OCI-LY1 (cell line): ENCODE results near the gene IRX6.

Experiments
- H2AFZ ChIP-seq: fragments of 200-600 bp; sonication (generic), shearing (Covaris generic); 2 replicates; pipeline ENCODE4 v1.6.0; 2014; ENCODE audit warnings: antibody characterized with exemption, mild to moderate bottlenecking, low read length
- H3F3A ChIP-seq: fragments of 200-600 bp; sonication (generic), shearing (Covaris generic); 2 replicates; pipeline ENCODE4 v1.6.0; 2014; ENCODE audit warnings: mild to moderate bottlenecking, antibody characterized with exemption, low read length, moderate library complexity; ENCODE audit not compliant: insufficient read depth
- H3K27ac ChIP-seq: fragments of 200-600 bp; sonication (generic); 2 replicates; pipeline ENCODE4 v1.5.1; 2014; ENCODE audit warnings: low read length, mixed run types, mild to moderate bottlenecking, low read depth; ENCODE audit not compliant: poor library complexity, severe bottlenecking
- H3K27me3 ChIP-seq: fragments of 200-600 bp; sonication (generic); 2 replicates; pipeline ENCODE4 v1.6.0; 2014; ENCODE audit warnings: antibody characterized with exemption, mild to moderate bottlenecking, low read length, moderate library complexity; ENCODE audit not compliant: insufficient read depth
- H3K36me3 ChIP-seq: fragments of 200-600 bp; sonication (generic); 2 replicates; pipeline ENCODE4 v1.6.1; 2014; ENCODE audit warnings: mild to moderate bottlenecking, antibody characterized with exemption, low read length, moderate library complexity, mixed read lengths; ENCODE audit not compliant: insufficient read depth
- H3K4me1 ChIP-seq: fragments of 200-600 bp; sonication (generic); 2 replicates; pipeline ENCODE4 v1.5.1; 2014; ENCODE audit warnings: mild to moderate bottlenecking, low read length, moderate library complexity; ENCODE audit not compliant: insufficient read depth, severe bottlenecking
- H3K4me2 ChIP-seq: fragments of 200-600 bp; sonication (generic), shearing (Covaris generic); 2 replicates; pipeline ENCODE4 v1.6.1; 2014; ENCODE audit warnings: low read length
- H3K4me3 ChIP-seq: fragments of 200-600 bp; sonication (generic); 2 replicates; pipeline ENCODE4 v1.5.1; 2014; ENCODE audit warnings: low read length, low read depth, mild to moderate bottlenecking, mixed read lengths; ENCODE audit not compliant: poor library complexity, severe bottlenecking
- H3K79me2 ChIP-seq: fragments of 200-600 bp; shearing (Covaris generic); 2 replicates; pipeline ENCODE4 v1.6.1; 2016; ENCODE audit warnings: mixed run types, low read length, mixed read lengths; ENCODE audit not compliant: insufficient read depth
- H3K9ac ChIP-seq: fragments of 200-600 bp; sonication (generic), shearing (Covaris generic); 2 replicates; pipeline ENCODE4 v1.6.1; 2014; ENCODE audit warnings: mild to moderate bottlenecking, low read length, mixed read lengths
- H3K9me2 ChIP-seq: fragments of 200-600 bp; sonication (generic), shearing (Covaris generic); 2 replicates; pipeline ENCODE4 v1.6.1; 2014; ENCODE audit warnings: low read depth, mild to moderate bottlenecking, low read length, mixed read lengths
- H3K9me3 ChIP-seq: fragments of 200-600 bp; shearing (Covaris generic); 2 replicates; pipeline ENCODE4 v1.6.1; 2014; ENCODE audit warnings: low read length, mixed read lengths
- H4K20me1 ChIP-seq: fragments of 200-600 bp; sonication (generic), shearing (Covaris generic); 2 replicates; pipeline ENCODE4 v1.6.0; 2016; ENCODE audit warnings: mild to moderate bottlenecking, low read length; ENCODE audit not compliant: insufficient read depth
- EZH2 ChIP-seq: fragments of 200-600 bp; sonication (generic), shearing (Covaris generic); IDR thresholded peaks from 2 replicates; pipeline ENCODE4 v1.8.0; 2017; ENCODE audit warnings: borderline replicate concordance, mixed run types, mild to moderate bottlenecking, antibody characterized with exemption, low read length, moderate library complexity, mixed read lengths
- TF ChIP-seq, protein P1 (sequence below): fragments of 200-600 bp; sonication (generic), shearing (Covaris generic); IDR thresholded peaks from 2 replicates; pipeline ENCODE4 v1.5.1; 2017; ENCODE audit warnings: mild to moderate bottlenecking, antibody characterized with exemption, low read length, moderate library complexity, mixed read lengths

Gene IRX6

DNA sequence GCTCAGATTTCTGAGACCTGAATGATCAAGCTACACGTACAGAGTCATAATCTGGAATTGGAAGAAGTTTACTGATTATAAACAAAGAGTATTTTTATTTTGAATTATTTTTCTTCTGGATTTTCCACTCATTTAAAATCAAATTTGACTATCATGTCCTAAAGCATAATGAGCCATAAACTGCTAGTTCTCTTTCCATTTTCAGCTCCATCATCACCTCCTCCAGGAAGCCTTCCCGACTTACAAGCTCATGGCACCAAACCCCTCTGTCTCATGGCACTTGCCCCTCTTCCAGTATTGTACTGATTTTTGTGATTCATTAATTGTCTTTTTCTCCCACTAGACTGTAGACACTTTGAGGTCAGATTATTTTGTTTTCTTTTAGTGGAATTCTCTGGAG is 35.9 kb downstream of the IRX6 start:
- Histone ChIP-seq H2AFZ (no peak overlapping the region), H3K4me1 (no peaks in the 10 kb centered on the region), H3K9ac (no peak overlapping the region), H3K27me3 (no peaks in the 10 kb centered on the region), H3K9me2 (no peaks in the 10 kb centered on the region), H4K20me1 (no peaks in the 10 kb centered on the region), H3K36me3 (no peaks in the 10 kb centered on the region), H3K4me2 (no peak overlapping the region), H3F3A (no peaks in the 10 kb centered on the region), H3K9me3 (no peaks in the 10 kb centered on the region), H3K27ac (no peak overlapping the region), H3K4me3 (no peak overlapping the region), H3K79me2 (no peaks in the 10 kb centered on the region)
- TF ChIP-seq, protein P1, sequence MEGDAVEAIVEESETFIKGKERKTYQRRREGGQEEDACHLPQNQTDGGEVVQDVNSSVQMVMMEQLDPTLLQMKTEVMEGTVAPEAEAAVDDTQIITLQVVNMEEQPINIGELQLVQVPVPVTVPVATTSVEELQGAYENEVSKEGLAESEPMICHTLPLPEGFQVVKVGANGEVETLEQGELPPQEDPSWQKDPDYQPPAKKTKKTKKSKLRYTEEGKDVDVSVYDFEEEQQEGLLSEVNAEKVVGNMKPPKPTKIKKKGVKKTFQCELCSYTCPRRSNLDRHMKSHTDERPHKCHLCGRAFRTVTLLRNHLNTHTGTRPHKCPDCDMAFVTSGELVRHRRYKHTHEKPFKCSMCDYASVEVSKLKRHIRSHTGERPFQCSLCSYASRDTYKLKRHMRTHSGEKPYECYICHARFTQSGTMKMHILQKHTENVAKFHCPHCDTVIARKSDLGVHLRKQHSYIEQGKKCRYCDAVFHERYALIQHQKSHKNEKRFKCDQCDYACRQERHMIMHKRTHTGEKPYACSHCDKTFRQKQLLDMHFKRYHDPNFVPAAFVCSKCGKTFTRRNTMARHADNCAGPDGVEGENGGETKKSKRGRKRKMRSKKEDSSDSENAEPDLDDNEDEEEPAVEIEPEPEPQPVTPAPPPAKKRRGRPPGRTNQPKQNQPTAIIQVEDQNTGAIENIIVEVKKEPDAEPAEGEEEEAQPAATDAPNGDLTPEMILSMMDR, result no peak
- no peak for TF ChIP-seq EZH2

DNA sequence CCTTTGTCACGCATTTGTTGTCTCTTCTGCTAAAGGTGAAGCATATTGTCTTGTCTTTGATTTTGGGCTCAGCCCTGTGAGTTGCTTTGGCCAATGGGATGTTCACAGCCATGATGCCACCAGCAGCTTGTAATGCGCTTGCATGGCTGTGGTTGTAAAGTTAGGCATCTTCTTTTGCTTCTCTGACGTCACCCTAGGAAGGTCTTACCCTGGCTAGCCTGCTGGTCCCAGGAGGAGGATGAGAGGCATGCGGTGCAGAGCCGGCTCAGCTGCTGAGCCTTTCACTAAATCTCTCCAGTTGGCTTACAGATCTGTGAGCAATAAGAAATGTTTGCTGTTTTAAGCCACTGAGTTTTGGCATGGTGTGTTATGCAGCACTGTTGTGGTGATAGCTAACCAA is 40.8 kb downstream of the IRX6 start:
- Histone ChIP-seq H3K9me2 (no peaks in the 10 kb centered on the region), H4K20me1 (no peaks in the 10 kb centered on the region), H3K27me3 (no peaks in the 10 kb centered on the region), H3K79me2 (no peaks in the 10 kb centered on the region), H3K9me3 (no peaks in the 10 kb centered on the region), H3K4me2 (no peak overlapping the region), H2AFZ (no peak overlapping the region), H3K36me3 (no peaks in the 10 kb centered on the region), H3K4me3 (no peak overlapping the region), H3K27ac (no peak overlapping the region), H3K4me1 (no peaks in the 10 kb centered on the region), H3F3A (no peaks in the 10 kb centered on the region), H3K9ac (no peak overlapping the region)
- TF ChIP-seq, protein P1, result no peak
- TF ChIP-seq EZH2, result no peak

DNA sequence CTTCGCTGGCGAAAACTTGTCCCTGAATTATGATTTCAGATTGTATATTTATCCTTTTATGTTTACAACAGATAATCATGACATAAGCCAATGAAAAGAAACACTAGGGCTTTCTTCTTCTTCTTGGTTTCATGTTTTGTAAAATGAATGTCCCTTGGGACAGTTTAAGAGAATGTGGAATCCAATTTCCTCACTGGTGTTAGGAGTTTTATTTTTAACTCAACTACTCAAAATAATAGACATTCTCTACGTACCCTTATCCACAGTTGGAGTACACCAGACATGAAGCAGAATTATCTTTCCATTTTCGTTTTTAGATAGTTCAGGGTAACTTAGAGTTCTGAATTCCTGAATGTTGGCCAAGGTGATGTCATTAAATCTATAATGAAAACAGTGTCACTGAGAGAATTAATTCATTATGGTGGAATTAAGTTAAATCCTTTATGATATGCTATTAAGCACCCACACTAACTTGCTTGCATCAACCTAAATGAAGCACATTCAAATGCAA is 43.4 kb downstream of the IRX6 start:
- Histone ChIP-seq H3K9ac (no peak overlapping the region), H3K4me2 (no peak overlapping the region), H4K20me1 (no peaks in the 10 kb centered on the region), H3K27me3 (no peaks in the 10 kb centered on the region), H3K9me3 (no peaks in the 10 kb centered on the region), H3K27ac (no peak overlapping the region), H2AFZ (no peak overlapping the region), H3K9me2 (no peaks in the 10 kb centered on the region), H3K79me2 (no peaks in the 10 kb centered on the region), H3K36me3 (no peaks in the 10 kb centered on the region), H3K4me1 (no peaks in the 10 kb centered on the region), H3F3A (no peaks in the 10 kb centered on the region), H3K4me3 (no peak overlapping the region)
- TF ChIP-seq EZH2, result no peak
- TF ChIP-seq, protein P1, result no peak
